ENCODE measurements around the gene NSG2.
"Not testable (repeated sequence)": the region's sequence is repeated elsewhere in the genome, so short reads cannot be mapped to it uniquely, and the experiment has no call there.

The NSG2 gene

DNA sequence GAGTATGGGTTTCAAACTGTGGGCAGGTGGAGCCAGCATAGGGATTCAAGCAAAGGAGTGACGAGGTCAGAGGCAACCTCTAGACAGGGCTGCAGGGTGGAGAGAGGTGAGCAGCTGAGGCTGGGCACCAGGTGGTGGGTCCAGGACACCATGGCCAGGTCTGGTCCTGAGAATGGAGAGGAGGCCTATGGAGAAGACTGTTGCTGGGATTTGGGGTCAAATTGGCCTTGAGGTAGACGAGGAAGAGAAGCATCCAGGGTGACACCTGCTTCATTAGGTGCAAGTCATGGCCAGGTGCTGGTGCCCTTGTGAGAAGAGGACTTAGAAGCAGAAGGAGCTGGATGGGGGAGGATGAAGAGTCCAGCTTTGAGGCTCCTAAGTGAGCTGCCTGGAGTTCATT lies 99.6 kb downstream of the NSG2 start:
- Histone ChIP-seq H3K9me3 (ENCODE audit: control insufficient read depth, low read length) (no peaks in the 10 kb centered on the region), H3K4me3 (ENCODE audit: low read depth, low read length) (no peak overlapping the region), H3K36me3 (ENCODE audit: control insufficient read depth, insufficient read depth, low read length) (no peaks in the 10 kb centered on the region), H3K4me1 (no peaks in the 10 kb centered on the region), H3K4me2 (ENCODE audit: low read length) (no peak overlapping the region), H2AFZ (no peak overlapping the region), H3K27me3 (ENCODE audit: control insufficient read depth, insufficient read depth, low read length) (no peaks in the 10 kb centered on the region), H3K9ac (no peak overlapping the region), H3K79me2 (no peaks in the 10 kb centered on the region), H3K27ac (no peak overlapping the region)
- TF ChIP-seq, protein P1, sequence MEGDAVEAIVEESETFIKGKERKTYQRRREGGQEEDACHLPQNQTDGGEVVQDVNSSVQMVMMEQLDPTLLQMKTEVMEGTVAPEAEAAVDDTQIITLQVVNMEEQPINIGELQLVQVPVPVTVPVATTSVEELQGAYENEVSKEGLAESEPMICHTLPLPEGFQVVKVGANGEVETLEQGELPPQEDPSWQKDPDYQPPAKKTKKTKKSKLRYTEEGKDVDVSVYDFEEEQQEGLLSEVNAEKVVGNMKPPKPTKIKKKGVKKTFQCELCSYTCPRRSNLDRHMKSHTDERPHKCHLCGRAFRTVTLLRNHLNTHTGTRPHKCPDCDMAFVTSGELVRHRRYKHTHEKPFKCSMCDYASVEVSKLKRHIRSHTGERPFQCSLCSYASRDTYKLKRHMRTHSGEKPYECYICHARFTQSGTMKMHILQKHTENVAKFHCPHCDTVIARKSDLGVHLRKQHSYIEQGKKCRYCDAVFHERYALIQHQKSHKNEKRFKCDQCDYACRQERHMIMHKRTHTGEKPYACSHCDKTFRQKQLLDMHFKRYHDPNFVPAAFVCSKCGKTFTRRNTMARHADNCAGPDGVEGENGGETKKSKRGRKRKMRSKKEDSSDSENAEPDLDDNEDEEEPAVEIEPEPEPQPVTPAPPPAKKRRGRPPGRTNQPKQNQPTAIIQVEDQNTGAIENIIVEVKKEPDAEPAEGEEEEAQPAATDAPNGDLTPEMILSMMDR (IDR thresholded peaks at IDR 0.05): no peak

DNA sequence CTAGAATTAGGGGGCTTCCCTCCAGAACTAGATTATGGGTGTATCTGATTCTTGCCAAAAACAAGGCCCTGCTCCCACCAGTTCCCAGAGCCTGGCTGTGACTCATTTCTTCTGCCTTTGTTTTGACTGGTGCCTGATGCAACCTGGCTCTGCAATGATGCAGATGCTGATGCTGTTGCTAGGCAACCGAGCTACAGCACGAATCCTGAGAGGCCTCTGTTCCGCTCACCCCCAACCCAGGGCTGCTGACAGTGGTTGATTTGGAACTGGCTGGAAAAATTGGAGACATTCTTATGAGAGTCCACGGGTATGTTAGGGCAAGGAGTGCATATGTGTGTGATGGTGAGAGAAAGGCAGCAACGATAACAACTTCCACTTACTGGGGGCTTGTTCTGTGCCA lies 100.3 kb downstream of the NSG2 start:
- Histone ChIP-seq H3K79me2 (no peaks in the 10 kb centered on the region), H3K9me3 (ENCODE audit: control insufficient read depth, low read length) (no peaks in the 10 kb centered on the region), H3K9ac (no peak overlapping the region), H3K4me3 (ENCODE audit: low read depth, low read length) (no peak overlapping the region), H3K27me3 (ENCODE audit: control insufficient read depth, insufficient read depth, low read length) (no peaks in the 10 kb centered on the region), H3K36me3 (ENCODE audit: control insufficient read depth, insufficient read depth, low read length) (no peaks in the 10 kb centered on the region), H2AFZ (no peak overlapping the region), H3K4me1 (no peaks in the 10 kb centered on the region), H3K4me2 (ENCODE audit: low read length) (no peak overlapping the region), H3K27ac (no peak overlapping the region)
- TF ChIP-seq, protein P1 (IDR thresholded peaks at IDR 0.05): no peak

DNA sequence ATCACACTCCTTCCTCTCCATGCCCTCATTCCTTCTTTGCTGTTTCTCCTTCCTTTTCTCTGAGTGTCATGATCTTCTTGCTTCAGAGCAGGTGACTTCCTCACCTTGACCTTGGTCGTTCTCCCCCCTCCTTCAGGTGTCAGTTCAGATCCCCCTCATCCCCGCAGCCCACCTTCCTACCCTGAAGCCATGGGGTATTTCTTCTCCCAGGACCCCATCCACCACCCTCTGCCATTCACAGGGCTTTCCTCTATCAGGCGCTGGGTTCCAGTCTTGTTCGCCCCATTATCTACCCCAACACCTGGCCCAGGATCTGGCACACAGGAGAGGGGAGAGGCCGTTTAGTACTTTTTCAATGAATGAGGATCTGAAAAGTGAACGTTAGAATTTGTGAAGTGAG lies 101.0 kb downstream of the NSG2 start:
- H3K36me3 ChIP-seq (ENCODE audit: control insufficient read depth, insufficient read depth, low read length): no peaks in the 10 kb centered on the region
- no peak overlapping the region for H3K9ac ChIP-seq
- TF ChIP-seq, protein P1 (IDR thresholded peaks at IDR 0.05): no peak
- H3K9me3 ChIP-seq (ENCODE audit: control insufficient read depth, low read length): no peaks in the 10 kb centered on the region
- H3K4me2 ChIP-seq (ENCODE audit: low read length): no peak overlapping the region
- H3K27ac ChIP-seq: no peak overlapping the region
- H3K4me3 ChIP-seq (ENCODE audit: low read depth, low read length): no peak overlapping the region
- no peaks in the 10 kb centered on the region for H3K4me1 ChIP-seq
- no peaks in the 10 kb centered on the region for H3K79me2 ChIP-seq
- H3K27me3 ChIP-seq (ENCODE audit: control insufficient read depth, insufficient read depth, low read length): no peaks in the 10 kb centered on the region
- no peak overlapping the region for H2AFZ ChIP-seq

DNA sequence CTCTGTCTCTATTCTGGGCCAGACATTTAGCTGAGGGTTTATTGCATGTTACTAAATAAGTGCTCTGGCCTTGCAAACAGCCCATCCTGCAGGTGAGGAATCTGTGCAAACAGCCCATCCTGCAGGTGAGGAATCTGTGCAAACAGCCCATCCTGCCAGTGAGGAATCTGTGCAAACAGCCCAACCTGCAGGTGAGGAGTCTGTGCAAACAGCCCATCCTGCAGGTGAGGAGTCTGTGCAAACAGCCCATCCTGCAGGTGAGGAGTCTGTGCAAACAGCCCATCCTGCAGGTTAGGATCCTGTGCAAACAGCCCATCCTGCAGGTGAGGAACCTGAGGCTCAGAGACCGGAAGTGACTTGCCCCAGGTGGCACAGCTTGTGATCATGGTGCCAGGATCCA lies 101.5 kb downstream of the NSG2 start:
- H3K9ac ChIP-seq; H3K9me3 ChIP-seq (ENCODE audit: control insufficient read depth, low read length); H3K4me2 ChIP-seq (ENCODE audit: low read length); H2AFZ ChIP-seq; H3K79me2 ChIP-seq; H3K27ac ChIP-seq; H3K4me3 ChIP-seq (ENCODE audit: low read depth, low read length); H3K27me3 ChIP-seq (ENCODE audit: control insufficient read depth, insufficient read depth, low read length); H3K4me1 ChIP-seq; H3K36me3 ChIP-seq (ENCODE audit: control insufficient read depth, insufficient read depth, low read length): not testable (repeated sequence)

DNA sequence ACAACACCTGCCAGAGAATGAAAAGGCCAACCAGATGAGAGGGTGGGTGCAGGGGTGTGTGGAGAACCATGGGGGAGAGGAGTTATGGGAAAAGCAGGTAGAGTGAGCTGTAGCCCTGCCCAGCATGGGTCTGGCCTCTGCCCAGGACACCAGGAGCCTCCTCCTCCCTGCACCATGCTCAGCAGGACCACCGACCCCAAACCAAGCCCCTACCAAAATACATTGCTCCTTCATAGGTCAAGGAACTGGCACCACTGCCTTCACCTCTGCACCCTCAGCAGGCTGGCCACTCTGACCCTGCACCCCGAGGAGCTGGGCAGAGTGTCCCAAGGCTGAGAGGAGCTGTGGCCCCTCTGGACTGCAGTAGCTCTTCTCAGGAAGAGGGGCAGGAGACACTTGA lies 102.0 kb downstream of the NSG2 start:
- H3K27me3 ChIP-seq (ENCODE audit: control insufficient read depth, insufficient read depth, low read length): no peaks in the 10 kb centered on the region
- TF ChIP-seq, protein P1 (IDR thresholded peaks at IDR 0.05): no peak
- no peak overlapping the region for H3K9ac ChIP-seq
- H3K36me3 ChIP-seq (ENCODE audit: control insufficient read depth, insufficient read depth, low read length): no peaks in the 10 kb centered on the region
- H3K4me3 ChIP-seq (ENCODE audit: low read depth, low read length): no peak overlapping the region
- H3K27ac ChIP-seq: no peak overlapping the region
- no peak overlapping the region for H2AFZ ChIP-seq
- H3K9me3 ChIP-seq (ENCODE audit: control insufficient read depth, low read length): no peaks in the 10 kb centered on the region
- H3K79me2 ChIP-seq: no peaks in the 10 kb centered on the region
- H3K4me1 ChIP-seq: no peaks in the 10 kb centered on the region
- H3K4me2 ChIP-seq (ENCODE audit: low read length): no peak overlapping the region

Data from parathyroid adenoma (tissue), 2 donors.